ENCODE data around the gene PUM1.
"Not testable (repeated sequence)": the region's sequence is repeated elsewhere in the genome, so short reads cannot be mapped to it uniquely, and the experiment has no call there.

The PUM1 gene

GRCh38 chr1:30988045-30988444 is 77.5 kb downstream of the PUM1 start:
- DNase-seq = no peak

GRCh38 chr1:30986755-30987154 is 78.8 kb downstream of the PUM1 start:
- peak; percentile 35 for DNase-seq

DNA sequence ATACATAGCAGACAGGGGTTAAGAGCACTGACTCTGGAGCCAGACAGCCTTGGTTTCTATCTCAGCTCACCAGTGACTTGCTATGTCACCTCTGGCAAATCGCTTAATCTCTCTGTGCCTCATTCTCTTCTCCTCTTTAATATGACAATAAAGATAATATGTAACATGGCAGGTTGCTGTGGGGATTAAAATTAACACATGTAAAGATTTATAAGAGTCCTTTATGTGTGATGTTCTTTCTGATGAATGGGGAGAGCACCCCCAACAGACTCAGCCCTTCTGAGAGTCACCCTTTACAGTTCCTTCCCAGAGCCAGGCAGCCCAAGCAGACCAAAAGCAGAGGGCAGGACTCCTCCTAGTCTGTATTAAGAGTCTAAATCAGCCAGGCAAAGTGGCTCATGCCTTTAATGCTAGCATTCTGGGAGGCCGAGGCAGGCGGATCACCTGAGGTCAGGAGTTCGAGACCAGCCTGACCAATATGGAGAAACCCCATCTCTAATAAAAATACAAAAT is 80.5 kb downstream of the PUM1 start:
- DNase-seq = no peak

DNA sequence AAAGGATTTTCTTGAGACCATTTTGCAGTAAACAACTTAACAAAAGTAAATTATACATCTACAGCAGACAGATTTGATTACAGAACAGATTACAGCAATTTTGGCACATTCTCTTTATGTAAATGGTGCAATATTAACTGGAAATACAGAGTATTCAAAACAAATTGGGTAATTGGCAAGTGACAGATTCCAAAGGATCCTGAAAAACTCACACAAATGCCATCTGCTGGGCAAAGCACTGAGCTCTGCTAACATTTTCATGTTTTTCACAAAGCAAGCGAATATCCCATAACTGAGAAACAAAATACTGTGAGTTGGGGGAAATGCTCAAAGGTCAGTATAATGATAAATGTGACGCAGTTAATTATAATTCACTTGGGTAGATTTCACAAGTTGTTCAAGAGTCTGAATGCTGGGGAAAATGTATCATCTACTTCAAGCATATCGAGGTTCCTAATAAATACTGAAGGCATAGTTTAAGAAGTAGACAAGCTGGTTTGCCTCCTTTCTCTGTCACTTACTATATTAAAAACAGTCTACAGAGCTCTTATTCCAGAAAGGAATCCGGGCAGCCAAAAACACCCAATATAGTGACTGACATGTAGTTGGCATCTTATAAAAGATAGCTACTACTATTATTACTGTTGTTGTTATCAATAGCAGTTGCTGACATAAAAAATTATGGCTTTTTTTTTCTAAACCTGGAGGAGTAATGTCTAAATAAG is 81.2 kb downstream of the PUM1 start:
- DNase-seq = no peak

GRCh38 chr1:30982937-30983336 is 82.6 kb downstream of the PUM1 start:
- no peak for DNase-seq

- no peak for DNase-seq
These were observed 83.1 kb downstream of the PUM1 start for GRCh38 chr1:30982431-30982830.

DNA sequence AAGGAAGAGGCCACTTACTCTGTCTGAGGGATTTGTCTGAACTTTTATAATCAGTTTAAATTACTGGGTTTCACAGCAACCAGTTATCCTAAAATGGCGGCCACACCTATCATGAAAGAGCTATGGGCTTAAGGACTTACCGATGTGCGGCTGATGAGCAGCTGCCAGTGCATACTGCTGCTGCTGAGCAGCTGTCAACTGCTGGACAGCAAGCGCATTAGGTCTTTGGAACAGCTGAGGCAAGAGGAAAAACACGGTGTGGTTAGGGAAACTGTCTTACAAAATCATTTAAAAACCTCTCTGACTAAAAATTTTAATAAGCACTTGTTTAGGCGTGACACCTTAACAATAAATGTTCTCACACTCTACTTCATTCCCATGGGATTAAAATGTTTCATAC is 84.3 kb downstream of the PUM1 start:
- DNase-seq = no peak

GRCh38 chr1:30977511-30977910 is 88.0 kb downstream of the PUM1 start:
- no peak for DNase-seq

- peak; percentile 56 for DNase-seq
These were observed 88.4 kb downstream of the PUM1 start for GRCh38 chr1:30977105-30977504.

GRCh38 chr1:30976143-30976542 is 89.4 kb downstream of the PUM1 start:
- peak; percentile 61 for DNase-seq

GRCh38 chr1:30975217-30975616 is 90.3 kb downstream of the PUM1 start:
- no peak for DNase-seq

DNA sequence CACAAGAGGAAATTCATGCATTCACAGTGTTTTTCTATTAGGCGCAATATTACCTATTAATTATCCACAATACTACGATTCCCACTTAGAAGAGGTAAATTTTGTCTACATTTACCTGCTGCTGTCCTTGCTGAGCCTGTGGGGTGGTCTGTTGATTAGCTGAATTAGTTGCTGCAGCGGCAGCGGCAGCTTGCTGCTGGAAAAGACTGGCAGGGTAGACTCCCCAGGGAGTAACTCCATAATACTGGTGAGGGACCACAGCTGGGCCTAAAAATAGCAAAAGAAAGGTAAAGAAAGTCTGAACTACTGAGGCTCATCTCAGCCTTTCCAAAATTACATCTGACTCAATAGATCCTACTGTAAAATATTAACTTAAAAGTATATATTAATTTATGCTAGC is 91.0 kb downstream of the PUM1 start:
- no peak for DNase-seq

DNA sequence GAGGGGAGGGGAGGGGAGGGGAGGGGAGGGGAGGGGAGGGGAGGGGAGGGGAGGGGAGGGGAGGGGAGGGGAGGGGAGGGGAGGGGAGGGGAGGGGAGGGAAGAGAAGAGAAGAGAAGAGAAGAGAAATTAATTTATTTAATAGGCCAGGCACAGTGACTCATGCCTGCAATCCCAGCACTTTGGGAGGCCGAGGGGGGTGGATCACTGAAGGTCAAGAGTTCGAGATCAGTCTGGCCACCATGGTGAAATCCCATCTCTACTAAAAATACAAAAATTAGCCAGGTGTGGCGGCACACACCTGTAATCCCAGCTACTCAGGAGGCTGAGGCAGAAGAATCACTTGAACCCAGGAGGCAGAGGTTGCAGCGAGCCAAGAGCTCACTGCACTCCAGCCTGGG is 93.2 kb downstream of the PUM1 start:
- not testable (repeated sequence) for DNase-seq

GRCh38 chr1:30971496-30971895 is 94.0 kb downstream of the PUM1 start:
- DNase-seq = no peak

GRCh38 chr1:30969903-30970302 is 95.6 kb downstream of the PUM1 start:
- DNase-seq = no peak

- no peak for DNase-seq
These were observed 97.1 kb downstream of the PUM1 start for GRCh38 chr1:30968220-30968971.

DNA sequence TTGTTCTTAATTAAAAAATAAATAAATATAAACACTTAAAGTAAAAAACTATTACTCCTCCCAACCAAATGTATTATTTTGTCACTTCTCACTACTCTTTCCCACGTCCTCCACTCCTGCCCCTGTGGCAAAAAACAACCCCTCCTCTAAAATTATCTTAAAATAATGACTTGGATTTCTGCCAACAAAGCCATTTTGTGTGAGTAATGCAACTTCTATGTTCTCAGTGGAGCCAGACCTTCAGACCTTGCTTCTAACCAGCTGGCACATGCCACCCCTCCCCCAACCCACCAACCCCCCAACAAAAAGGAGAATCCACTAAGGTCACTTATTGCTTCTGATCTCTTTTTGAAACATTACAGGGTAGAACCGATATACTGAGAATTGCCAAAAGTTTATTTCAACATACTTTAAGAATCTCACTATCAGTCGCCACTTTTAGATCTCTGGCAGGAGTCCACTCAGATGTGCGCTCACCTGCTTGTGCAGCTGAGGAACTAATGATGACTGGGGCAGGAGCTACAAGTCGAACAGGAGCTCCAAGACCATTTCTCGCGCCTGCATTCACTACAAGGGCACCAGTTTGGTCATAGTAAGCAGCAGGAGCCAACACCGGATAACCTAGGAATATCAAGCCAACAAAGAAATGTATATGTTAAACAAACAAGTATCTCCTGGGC is 98.7 kb downstream of the PUM1 start:
- peak; percentile 67 for DNase-seq

GRCh38 chr1:30965924-30966599 is 99.5 kb downstream of the PUM1 start:
- no peak for DNase-seq

GRCh38 chr1:30964706-30965105 is 100.8 kb downstream of the PUM1 start:
- DNase-seq = no peak

DNA sequence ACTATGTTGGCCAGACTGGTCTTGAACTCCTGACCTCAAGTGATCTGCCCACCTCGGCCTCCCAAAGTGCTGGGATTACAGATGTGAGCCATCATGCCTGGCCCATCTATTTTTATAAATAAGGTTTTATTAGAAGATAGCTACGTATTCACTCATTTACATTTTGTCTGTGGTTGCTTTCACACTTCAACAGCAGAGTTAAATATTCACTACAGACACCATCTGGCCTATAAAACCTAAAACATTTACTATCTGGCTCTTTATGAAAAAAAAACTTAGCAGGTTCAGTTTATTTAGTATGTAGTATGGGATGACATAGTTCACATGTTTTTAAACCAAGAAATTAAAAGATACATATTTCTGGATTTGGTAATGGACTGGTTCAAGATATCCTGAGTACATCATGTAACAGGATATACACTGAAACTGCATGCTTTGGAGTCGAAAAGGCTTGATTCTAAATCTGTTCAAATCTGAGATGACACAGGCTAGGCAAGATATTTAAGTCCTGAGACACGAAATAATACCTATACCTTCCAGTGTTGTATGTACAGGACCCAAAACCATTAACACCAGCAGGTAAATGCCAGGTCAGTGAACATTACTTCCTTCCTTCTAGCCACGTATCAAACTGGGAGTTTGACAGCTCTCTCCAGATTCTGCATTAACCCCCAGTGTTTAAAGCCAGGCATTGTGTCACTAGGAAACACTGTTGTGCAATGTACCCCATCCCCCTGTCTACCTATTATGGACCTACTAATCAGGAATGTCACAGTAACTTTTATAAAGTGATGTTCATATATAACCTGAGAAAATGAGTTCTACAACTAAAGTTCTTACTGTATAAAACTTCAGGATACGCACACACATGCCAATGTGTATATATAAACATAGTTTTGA is 102.7 kb downstream of the PUM1 start:
- DNase-seq = no peak

DNA sequence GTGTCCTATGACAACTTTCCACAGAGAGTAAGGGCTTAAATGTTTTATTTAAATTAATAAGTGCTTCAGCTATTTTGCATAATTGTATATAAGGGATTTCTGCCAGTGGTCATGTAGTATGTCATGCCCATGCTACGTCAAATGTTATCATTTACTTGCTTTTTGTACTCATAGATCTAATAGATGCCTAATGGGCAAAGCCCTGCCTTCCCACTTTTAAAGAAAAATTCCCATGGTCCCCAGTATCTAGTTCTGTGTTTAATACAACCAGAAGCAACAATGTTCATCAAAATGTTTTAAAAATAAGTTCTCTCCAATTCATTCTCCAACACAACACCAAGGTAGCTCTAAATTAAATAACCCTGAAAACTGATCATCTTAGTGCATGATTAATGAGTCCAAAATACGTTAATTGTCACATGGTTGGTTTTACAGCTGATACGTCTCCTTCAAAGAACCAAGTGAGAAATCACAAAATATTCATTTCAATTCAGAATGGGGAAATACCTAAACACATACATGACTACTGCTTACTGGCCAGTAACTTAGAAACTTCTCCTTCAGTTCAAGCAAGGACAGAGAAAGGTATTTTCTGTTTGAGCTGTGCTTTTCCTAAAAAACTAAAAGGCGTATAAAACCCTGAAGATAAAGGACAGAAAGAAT is 107.8 kb downstream of the PUM1 start:
- no peak for DNase-seq

All from fibroblast of upper back skin (primary cell).